Measurements from ENCODE around the gene DNAJC5G.

DNA sequence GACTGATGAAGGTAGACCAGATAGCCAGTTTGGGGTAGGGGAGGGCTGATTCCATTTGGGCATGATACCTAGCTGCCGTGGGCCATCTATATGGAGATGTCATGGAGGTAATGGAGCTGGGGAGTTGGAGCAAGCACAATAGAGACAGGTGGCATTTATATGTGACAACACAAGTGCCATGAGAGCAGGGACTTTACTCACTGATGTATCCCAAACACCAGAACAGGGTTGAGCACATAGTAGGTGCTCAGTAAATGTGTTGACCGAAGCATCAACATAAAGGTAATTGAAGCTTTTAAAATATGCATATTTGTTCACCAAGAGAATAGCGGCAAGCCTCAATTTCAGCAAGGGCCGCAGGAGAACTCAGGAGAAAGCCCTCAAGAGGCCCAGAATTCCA is 27.3 kb upstream of the DNAJC5G start:
- TF ChIP-seq, protein P1, sequence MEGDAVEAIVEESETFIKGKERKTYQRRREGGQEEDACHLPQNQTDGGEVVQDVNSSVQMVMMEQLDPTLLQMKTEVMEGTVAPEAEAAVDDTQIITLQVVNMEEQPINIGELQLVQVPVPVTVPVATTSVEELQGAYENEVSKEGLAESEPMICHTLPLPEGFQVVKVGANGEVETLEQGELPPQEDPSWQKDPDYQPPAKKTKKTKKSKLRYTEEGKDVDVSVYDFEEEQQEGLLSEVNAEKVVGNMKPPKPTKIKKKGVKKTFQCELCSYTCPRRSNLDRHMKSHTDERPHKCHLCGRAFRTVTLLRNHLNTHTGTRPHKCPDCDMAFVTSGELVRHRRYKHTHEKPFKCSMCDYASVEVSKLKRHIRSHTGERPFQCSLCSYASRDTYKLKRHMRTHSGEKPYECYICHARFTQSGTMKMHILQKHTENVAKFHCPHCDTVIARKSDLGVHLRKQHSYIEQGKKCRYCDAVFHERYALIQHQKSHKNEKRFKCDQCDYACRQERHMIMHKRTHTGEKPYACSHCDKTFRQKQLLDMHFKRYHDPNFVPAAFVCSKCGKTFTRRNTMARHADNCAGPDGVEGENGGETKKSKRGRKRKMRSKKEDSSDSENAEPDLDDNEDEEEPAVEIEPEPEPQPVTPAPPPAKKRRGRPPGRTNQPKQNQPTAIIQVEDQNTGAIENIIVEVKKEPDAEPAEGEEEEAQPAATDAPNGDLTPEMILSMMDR (IDR thresholded peaks at IDR 0.05) = no peak
- TF ChIP-seq POLR2A (IDR thresholded peaks at IDR 0.05; ENCODE audit: low read depth) (no peak), POLR2AphosphoS5 (IDR thresholded peaks at IDR 0.05) (no peak)
